Ramos (cell line): Measurements from ENCODE around the gene KRTAP5-3.

Experiments used
- in situ Hi-C: fragments of 300-500 bp; cut with MboI; formaldehyde crosslinking; loops from one replicate; pipeline ENCODE4 v1.14.3; 2022; ENCODE audit warnings: low sequenced_read_pairs; ENCODE audit not compliant: unreplicated experiment

The KRTAP5-3 gene

GRCh38 chr11:1567721-1568100 lies 40.6 kb downstream of the KRTAP5-3 start:
- in situ Hi-C loops, result loop anchor here (10.0 kb wide), 1 partner anchor 57 kb away; the partner anchor contains the start of genes KRTAP5-4 and KRTAP5-5

- in situ Hi-C loops, result loop anchor here (10.0 kb wide), 1 partner anchor 58 kb away; the partner anchor contains the start of genes KRTAP5-4 and KRTAP5-5
Measured at GRCh38 chr11:1567052-1567720, 41.1 kb downstream of the KRTAP5-3 start.

GRCh38 chr11:1566381-1567051 lies 41.7 kb downstream of the KRTAP5-3 start:
- in situ Hi-C loops, result loop anchor here (10.0 kb wide), 1 partner anchor 58 kb away; the partner anchor contains the start of genes KRTAP5-4 and KRTAP5-5

GRCh38 chr11:1565904-1566247 lies 42.4 kb downstream of the KRTAP5-3 start:
- in situ Hi-C loops, result loop anchor here (10.0 kb wide), 1 partner anchor 59 kb away; the partner anchor contains the start of genes KRTAP5-4 and KRTAP5-5

GRCh38 chr11:1565173-1565903 lies 42.9 kb downstream of the KRTAP5-3 start:
- in situ Hi-C loops, result loop anchor here (10.0 kb wide), 1 partner anchor 59 kb away; the partner anchor contains the start of genes KRTAP5-4 and KRTAP5-5

- in situ Hi-C loops, result loop anchor here (10.0 kb wide), 1 partner anchor 60 kb away; the partner anchor contains the start of genes KRTAP5-4 and KRTAP5-5
Measured at GRCh38 chr11:1564535-1565172, 43.6 kb downstream of the KRTAP5-3 start.

GRCh38 chr11:1563697-1564534 lies 44.3 kb downstream of the KRTAP5-3 start:
- in situ Hi-C loops, result loop anchor here (10.0 kb wide), 1 partner anchor 61 kb away; the partner anchor contains the start of genes KRTAP5-4 and KRTAP5-5

GRCh38 chr11:1563149-1563638 lies 45.1 kb downstream of the KRTAP5-3 start:
- in situ Hi-C loops, result loop anchor here (10.0 kb wide), 1 partner anchor 62 kb away; the partner anchor contains the start of genes KRTAP5-4 and KRTAP5-5

GRCh38 chr11:1562469-1563148 lies 45.7 kb downstream of the KRTAP5-3 start:
- in situ Hi-C loops, result loop anchor here (10.0 kb wide), 1 partner anchor 62 kb away; the partner anchor contains the start of genes KRTAP5-4 and KRTAP5-5

- in situ Hi-C loops, result loop anchor here (10.0 kb wide), 1 partner anchor 63 kb away; the partner anchor contains the start of genes KRTAP5-4 and KRTAP5-5
Measured at GRCh38 chr11:1561955-1562354, 46.3 kb downstream of the KRTAP5-3 start.

GRCh38 chr11:1561266-1561665 lies 47.0 kb downstream of the KRTAP5-3 start:
- in situ Hi-C loops, result loop anchor here (10.0 kb wide), 1 partner anchor 64 kb away; the partner anchor contains the start of genes KRTAP5-4 and KRTAP5-5

- in situ Hi-C loops, result loop anchor here (10.0 kb wide), 1 partner anchor 64 kb away; the partner anchor contains the start of genes KRTAP5-4 and KRTAP5-5
Measured at GRCh38 chr11:1560649-1561251, 47.5 kb downstream of the KRTAP5-3 start.

- in situ Hi-C loops, result loop anchor here (10.0 kb wide), 1 partner anchor 65 kb away; the partner anchor contains the start of genes KRTAP5-4 and KRTAP5-5
Measured at GRCh38 chr11:1560002-1560648, 48.1 kb downstream of the KRTAP5-3 start.

- in situ Hi-C loops, result no loop called here
Measured at GRCh38 chr11:1559111-1559951, 48.9 kb downstream of the KRTAP5-3 start.

GRCh38 chr11:1558775-1559110 lies 49.5 kb downstream of the KRTAP5-3 start:
- in situ Hi-C loops, result no loop called here
